ENCODE measurements around the gene TRIM25.

Gene TRIM25

GRCh38 chr17:56908001-56908542 is 5.8 kb downstream of the TRIM25 start:
- H3K4me3 ChIP-seq (ENCODE audit: low read length), result no peak overlapping the region
- no peak for TF ChIP-seq CTCF (IDR thresholded peaks at IDR 0.05; ENCODE audit: insufficient read depth, low read depth, low read length, missing control alignments)
- peak; percentile 60 for DNase-seq (ENCODE audit: low read depth)

- H3K4me3 ChIP-seq (ENCODE audit: low read length), result no peak overlapping the region
- no peak for DNase-seq (ENCODE audit: low read depth)
- no peak for TF ChIP-seq CTCF (IDR thresholded peaks at IDR 0.05; ENCODE audit: insufficient read depth, low read depth, low read length, missing control alignments)
Measured at GRCh38 chr17:56903560-56903959, 10.3 kb downstream of the TRIM25 start.

GRCh38 chr17:56902348-56902747 is 11.5 kb downstream of the TRIM25 start:
- no peak overlapping the region for H3K4me3 ChIP-seq (ENCODE audit: low read length)
- DNase-seq (ENCODE audit: low read depth), result peak; percentile 70
- no peak for TF ChIP-seq CTCF (IDR thresholded peaks at IDR 0.05; ENCODE audit: insufficient read depth, low read depth, low read length, missing control alignments)

- DNase-seq (ENCODE audit: low read depth), result no peak
- no peak overlapping the region for H3K4me3 ChIP-seq (ENCODE audit: low read length)
- no peak for TF ChIP-seq CTCF (IDR thresholded peaks at IDR 0.05; ENCODE audit: insufficient read depth, low read depth, low read length, missing control alignments)
Measured at GRCh38 chr17:56899403-56899802, 14.4 kb downstream of the TRIM25 start.

- no peak for DNase-seq (ENCODE audit: low read depth)
- no peak for TF ChIP-seq CTCF (IDR thresholded peaks at IDR 0.05; ENCODE audit: insufficient read depth, low read depth, low read length, missing control alignments)
- no peak overlapping the region for H3K4me3 ChIP-seq (ENCODE audit: low read length)
Measured at GRCh38 chr17:56898874-56899273, 15.0 kb downstream of the TRIM25 start.

- no peak overlapping the region for H3K4me3 ChIP-seq (ENCODE audit: low read length)
- no peak for DNase-seq (ENCODE audit: low read depth)
- no peak for TF ChIP-seq CTCF (IDR thresholded peaks at IDR 0.05; ENCODE audit: insufficient read depth, low read depth, low read length, missing control alignments)
Measured at GRCh38 chr17:56897646-56898424, 16.0 kb downstream of the TRIM25 start.

GRCh38 chr17:56896968-56897359 is 16.9 kb downstream of the TRIM25 start:
- DNase-seq (ENCODE audit: low read depth), result no peak
- no peak overlapping the region for H3K4me3 ChIP-seq (ENCODE audit: low read length)
- TF ChIP-seq CTCF (IDR thresholded peaks at IDR 0.05; ENCODE audit: insufficient read depth, low read depth, low read length, missing control alignments), result no peak
